H1 (cell line): ENCODE measurements around the gene ANO9. TPM values are rescaled to one million over a fixed set of nuclear protein-coding genes. Genes with fewer than 3 reads are reported as not detected.

Experiments
- CTCF ChIA-PET: fragments of 300-600 bp; sonication (Branson Sonifier 250); formaldehyde crosslinking; loops from one replicate; lab custom pipeline; 2021; ENCODE audit not compliant: partially characterized antibody; lab: Charles Lee
- POLR2A ChIA-PET: fragments of 300-600 bp; sonication (Branson Sonifier 250); formaldehyde crosslinking; loops from one replicate; lab custom pipeline; 2021; ENCODE audit warnings: inconsistent platforms; ENCODE audit not compliant: partially characterized antibody; lab: Charles Lee
- DNase-seq, 2 experiments: peaks; one replicate each; pipeline versions ENCODE4 v3.0.0 to v3.0.0-alpha.2; 2010 to 2022; ENCODE audit warnings: low spot score in 2 of 2, low read depth in 1 of 2, mixed read lengths in 1 of 2
- FAIRE-seq: peaks from 2 replicates; lab custom pipeline; 2011; peaks lifted over from hg19 to GRCh38; lab: Jason Lieb, UNC
- H2AFZ ChIP-seq: 2 replicates; pipeline ENCODE4 v1.8.1; 2012; ENCODE audit warnings: low read length, inconsistent platforms
- H2AK5ac ChIP-seq: 2 replicates; pipeline ENCODE4 v1.6.1; 2013; ENCODE audit warnings: low read depth, low read length
- H2BK120ac ChIP-seq: replicated peaks from 2 replicates; pipeline ENCODE3; 2013; ENCODE audit warnings: low read depth, low read length, inconsistent platforms
- H2BK12ac ChIP-seq: 2 replicates; pipeline ENCODE4 v1.6.1; 2013; ENCODE audit warnings: low read depth, low read length
- H2BK15ac ChIP-seq: 2 replicates; pipeline ENCODE4 v1.6.1; 2013; ENCODE audit warnings: low read length
- H2BK20ac ChIP-seq: 2 replicates; pipeline ENCODE4 v1.6.1; 2013; ENCODE audit warnings: low read length
- H2BK5ac ChIP-seq: 2 replicates; pipeline ENCODE4 v1.6.1; 2013; ENCODE audit warnings: low read depth, low read length
- H3K14ac ChIP-seq: 2 replicates; pipeline ENCODE4 v1.6.1; 2013; ENCODE audit warnings: inconsistent platforms; ENCODE audit not compliant: insufficient read length
- H3K18ac ChIP-seq: 2 replicates; pipeline ENCODE4 v1.6.1; 2013; ENCODE audit warnings: low read length; ENCODE audit errors: extremely low read depth
- H3K23ac ChIP-seq: 2 replicates; pipeline ENCODE4 v1.6.1; 2013; ENCODE audit warnings: inconsistent platforms; ENCODE audit not compliant: insufficient read length
- H3K23me2 ChIP-seq: 2 replicates; pipeline ENCODE4 v1.6.1; 2013; ENCODE audit warnings: low read depth, low read length
- H3K27ac ChIP-seq: 2 replicates; pipeline ENCODE4 v1.6.1; 2011; ENCODE audit warnings: low read depth, low read length, inconsistent platforms
- H3K27me3 ChIP-seq, 4 experiments: replicated peaks in 1 of 4; 1 replicate in 1 of 4; 2 replicates in 3 of 4; pipeline versions ENCODE4 v1.6.1 to v1.8.1; 2011 to 2013; ENCODE audit warnings: low read length in 3 of 4, mild to moderate bottlenecking in 3 of 4, inconsistent platforms in 2 of 4, mixed read lengths in 2 of 4, moderate library complexity in 1 of 4; ENCODE audit not compliant: control insufficient read depth in 3 of 4, insufficient read depth in 3 of 4; ENCODE audit errors: extremely low read depth in 1 of 4
- H3K36me3 ChIP-seq, 4 experiments: 2 replicates each; pipeline versions ENCODE4 v1.6.1 to v1.8.1; 2011 to 2013; ENCODE audit warnings: mild to moderate bottlenecking in 4 of 4, low read length in 3 of 4, moderate library complexity in 2 of 4, control low read depth in 1 of 4, inconsistent platforms in 1 of 4; ENCODE audit not compliant: insufficient read depth in 4 of 4, control insufficient read depth in 2 of 4
- H3K4ac ChIP-seq: replicated peaks from 2 replicates; pipeline ENCODE3; 2013; ENCODE audit warnings: low read length, low read depth, mixed read lengths, inconsistent platforms; ENCODE audit not compliant: insufficient read length
- H3K4me1 ChIP-seq, 4 experiments: replicated peaks in 1 of 4; 1 replicate in 1 of 4; 2 replicates in 3 of 4; pipeline versions ENCODE4 v1.6.1 to v1.8.1; 2011 to 2013; ENCODE audit warnings: low read length in 3 of 4, inconsistent platforms in 2 of 4, mixed read lengths in 1 of 4; ENCODE audit not compliant: insufficient read depth in 4 of 4, control insufficient read depth in 3 of 4
- H3K4me2 ChIP-seq, 2 experiments: 2 replicates each; pipeline versions ENCODE4 v1.6.1 to v1.8.1; 2011 to 2013; ENCODE audit warnings: low read depth in 2 of 2, low read length in 2 of 2, control low read depth in 1 of 2, inconsistent platforms in 1 of 2, mild to moderate bottlenecking in 1 of 2; ENCODE audit not compliant: insufficient read depth in 1 of 2
- H3K4me3 ChIP-seq, 4 experiments: fragments of 200-600, 300-600 bp in 1 of 4; sonication (generic), shearing (Covaris generic), sonication (Bioruptor Twin) in 1 of 4; 2 replicates each; pipeline versions ENCODE4 v1.5.1 to v1.8.1; 2011 to 2016; ENCODE audit warnings: low read length in 4 of 4, low read depth in 3 of 4, control low read depth in 2 of 4, inconsistent platforms in 2 of 4, mild to moderate bottlenecking in 2 of 4, mixed read lengths in 1 of 4, moderate library complexity in 1 of 4; ENCODE audit not compliant: insufficient read depth in 2 of 4; ENCODE audit errors: extremely low read depth in 1 of 4
- H3K56ac ChIP-seq: replicated peaks from 2 replicates; pipeline ENCODE3; 2013; ENCODE audit warnings: low read depth, mild to moderate bottlenecking, mixed read lengths, low read length, inconsistent platforms; ENCODE audit not compliant: insufficient read length
- H3K79me1 ChIP-seq: 2 replicates; pipeline ENCODE4 v1.6.1; 2013; ENCODE audit warnings: low read depth, low read length, control low read depth
- H3K79me2 ChIP-seq, 2 experiments: 2 replicates each; pipeline versions ENCODE4 v1.6.1 to v1.8.1; 2012 to 2013; ENCODE audit warnings: low read length in 2 of 2, mild to moderate bottlenecking in 2 of 2, inconsistent platforms in 1 of 2; ENCODE audit not compliant: insufficient read depth in 2 of 2, control insufficient read depth in 1 of 2
- H3K9ac ChIP-seq, 4 experiments: replicated peaks in 1 of 4; 1 replicate in 1 of 4; 2 replicates in 3 of 4; pipeline versions ENCODE4 v1.6.1 to v1.8.1; 2011 to 2013; ENCODE audit warnings: low read depth in 3 of 4, low read length in 3 of 4, control low read depth in 2 of 4, mild to moderate bottlenecking in 2 of 4, moderate library complexity in 2 of 4, inconsistent platforms in 1 of 4; ENCODE audit errors: extremely low read depth in 1 of 4
- H3K9me3 ChIP-seq, 2 experiments: 2 replicates each; pipeline versions ENCODE4 v1.6.1 to v1.8.1; 2012 to 2013; ENCODE audit warnings: mild to moderate bottlenecking in 2 of 2, moderate library complexity in 2 of 2, control low read depth in 1 of 2, inconsistent platforms in 1 of 2, low read depth in 1 of 2, low read length in 1 of 2, mixed read lengths in 1 of 2; ENCODE audit not compliant: insufficient read depth in 2 of 2
- H4K20me1 ChIP-seq, 2 experiments: replicated peaks in 1 of 2; 2 replicates each; pipeline versions ENCODE3 to v1.8.1; 2011 to 2013; ENCODE audit warnings: inconsistent platforms in 2 of 2, low read length in 2 of 2, mild to moderate bottlenecking in 1 of 2; ENCODE audit not compliant: insufficient read depth in 2 of 2, control insufficient read depth in 1 of 2
- H4K5ac ChIP-seq: 2 replicates; pipeline ENCODE4 v1.6.1; 2013; ENCODE audit warnings: low read length, low read depth, mixed read lengths, inconsistent platforms; ENCODE audit not compliant: insufficient read length
- H4K8ac ChIP-seq: 2 replicates; pipeline ENCODE4 v1.8.0; 2013; ENCODE audit warnings: mild to moderate bottlenecking, moderate library complexity, low read length, inconsistent platforms; ENCODE audit not compliant: insufficient read depth; ENCODE audit errors: extremely low read depth
- H4K91ac ChIP-seq: replicated peaks from 2 replicates; pipeline ENCODE3; 2013; ENCODE audit warnings: low read length, mixed read lengths, inconsistent platforms; ENCODE audit not compliant: insufficient read length
- CBX5 ChIP-seq: fragments of 300-800, 300-1000 bp; sonication (generic); IDR thresholded peaks from 2 replicates; pipeline ENCODE4 v1.7.1; 2016; ENCODE audit warnings: antibody characterized with exemption, low read length, low read depth
- CBX8 ChIP-seq: fragments of 300-800, 300-1000 bp; sonication (generic); IDR thresholded peaks from 2 replicates; pipeline ENCODE4 v1.7.1; 2016; ENCODE audit warnings: low read depth, low read length, borderline replicate concordance
- CREB1 ChIP-seq: IDR thresholded peaks from 2 replicates; pipeline ENCODE4 v1.6.1; 2012; ENCODE audit warnings: inconsistent platforms
- EGR1 ChIP-seq: IDR thresholded peaks from 2 replicates; pipeline ENCODE4 v1.6.1; 2011; ENCODE audit warnings: low read depth, low read length, borderline replicate concordance
- GTF2F1 ChIP-seq: IDR thresholded peaks from 2 replicates; pipeline ENCODE4 v1.6.1; 2012; ENCODE audit warnings: low read depth, low read length, improper control_type of control experiment, borderline replicate concordance
- HDAC6 ChIP-seq: IDR thresholded peaks from one replicate; pipeline ENCODE4 v1.7.1; 2012; ENCODE audit warnings: low read depth, mild to moderate bottlenecking, inconsistent platforms, low read length, moderate library complexity
- JUN ChIP-seq: IDR thresholded peaks from 2 replicates; pipeline ENCODE4 v1.6.1; 2011; ENCODE audit warnings: low read depth, mild to moderate bottlenecking, improper control_type of control experiment, low read length
- JUND ChIP-seq: IDR thresholded peaks from 2 replicates; pipeline ENCODE4 v1.6.1; 2011; ENCODE audit warnings: mild to moderate bottlenecking, improper control_type of control experiment, low read length
- MAFK ChIP-seq: IDR thresholded peaks from 2 replicates; pipeline ENCODE4 v1.6.1; 2012; ENCODE audit warnings: low read depth, mild to moderate bottlenecking, improper control_type of control experiment, low read length
- SAP30 ChIP-seq: fragments of 300-600 bp; sonication (generic); IDR thresholded peaks from 2 replicates; pipeline ENCODE4 v1.7.1; 2012; ENCODE audit warnings: low read length, moderate library complexity, mild to moderate bottlenecking, inconsistent platforms; ENCODE audit not compliant: insufficient read depth, insufficient replicate concordance
- USF2 ChIP-seq: IDR thresholded peaks from 2 replicates; pipeline ENCODE4 v1.6.1; 2011; ENCODE audit warnings: low read length, improper control_type of control experiment
- WGBS, 2 experiments: shearing (Covaris generic) in 1 of 2; methylation state at CpG; one replicate each; pipeline versions ENCODE4 v1.1.6 to v1.1.7; 2013 to 2015; ENCODE audit warnings: low lambda C conversion rate in 2 of 2, mixed read lengths in 2 of 2, inconsistent platforms in 1 of 2, low coverage in 1 of 2, missing lambda C conversion rate in 1 of 2; ENCODE audit not compliant: insufficient replicate concordance in 2 of 2, insufficient coverage in 1 of 2, insufficient read length in 1 of 2; ENCODE audit errors: extremely low coverage in 1 of 2, missing lambda C conversion rate in 1 of 2; 5-methylcytosine and 5-hydroxymethylcytosine counted together
- polyA plus RNA-seq, 7 experiments: library from polyadenylated mRNA; depleted of rRNA in 3 of 7; stranded (reverse) in 5 of 7; unstranded in 2 of 7; fragments of >200 nt in 5 of 7; fragments of 200-250 nt in 2 of 7; gene quantifications; 1 replicate in 5 of 7; 2 replicates in 1 of 7; 4 replicates in 1 of 7; pipeline versions ENCODE4 v1.2.1 to v1.2.3, GENCODE V29; 2011 to 2013; ENCODE audit warnings: missing spikeins in 2 of 7, mixed read lengths in 2 of 7
- total RNA-seq: library from RNA; stranded (reverse); fragmentation: NEBNext Ultra II Directional; extraction: Animal tissue kit (Norgen Biotek cat#: 25700); gene quantifications from 2 replicates; pipeline ENCODE4 v1.2.1, GENCODE V29; 2021

Gene ANO9
- total and polyA plus RNA-seq, 2 of the 8 experiments (the other 6 are each of a cell fraction or from before 2014, with no cell fraction given) = 20.0 to 20.7 TPM

DNA sequence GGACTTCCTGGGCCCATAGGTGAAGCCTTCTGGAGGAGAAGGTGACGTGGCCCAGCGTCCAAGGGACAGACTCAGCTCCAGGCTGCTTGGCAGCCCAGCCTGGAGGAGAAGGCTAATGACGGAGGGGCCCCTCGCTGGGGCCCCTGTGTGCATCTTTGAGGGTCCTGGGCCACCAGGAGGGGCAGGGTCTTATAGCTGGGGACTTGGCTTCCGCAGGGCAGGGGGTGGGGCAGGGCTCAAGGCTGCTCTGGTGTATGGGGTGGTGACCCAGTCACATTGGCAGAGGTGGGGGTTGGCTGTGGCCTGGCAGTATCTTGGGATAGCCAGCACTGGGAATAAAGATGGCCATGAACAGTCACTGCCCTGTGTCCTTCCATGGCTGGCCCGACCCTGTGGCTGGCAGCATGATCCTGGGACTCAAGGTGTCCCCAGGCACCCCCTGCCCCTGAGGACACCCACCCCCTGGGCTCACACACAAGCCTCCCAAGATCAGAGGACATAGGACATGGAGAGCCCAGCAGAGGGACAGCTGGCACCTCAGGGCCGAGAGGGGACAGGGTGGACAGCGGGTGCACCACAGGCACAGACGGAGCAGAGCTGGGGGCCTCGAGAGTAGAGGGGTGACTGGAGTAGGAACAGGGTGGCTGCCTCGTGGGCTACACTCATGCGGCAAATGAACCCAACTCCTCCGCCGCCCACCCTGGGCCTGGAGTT lies 37.1 kb downstream of the ANO9 start:
- ChIA-PET CTCF (interaction anchor here (0.6 to 1.9 kb wide), 9 partner anchors 8 to 154 kb away, joined by 3 to 11 read pairs (median 4); partner anchors contain the start of genes PTDSS2 and SIGIRR), POLR2A (interaction anchor here (0.9 to 5.9 kb wide), 13 partner anchors 8 to 101 kb away, joined by 3 to 41 read pairs (median 4); partner anchors contain the start of genes B4GALNT4, PKP3 and SIGIRR)
- no peak for FAIRE-seq
- no peak overlapping the region for H2BK20ac ChIP-seq
- no peak overlapping the region for H2AFZ ChIP-seq
- H3K23me2 ChIP-seq = peaks cover 3% of the 10 kb centered on the region; the same call in 1 of the 2 replicates
- no peak overlapping the region for H3K27ac ChIP-seq
- H3K14ac ChIP-seq = no peak overlapping the region
- H2AK5ac ChIP-seq = no peak overlapping the region
- no peak overlapping the region for H2BK5ac ChIP-seq
- no peak overlapping the region for H2BK120ac ChIP-seq
- H3K4me3 ChIP-seq = no peak overlapping the region
- no peak overlapping the region for H3K4ac ChIP-seq
- no peak overlapping the region for H3K4me2 ChIP-seq
- no peak overlapping the region for H3K56ac ChIP-seq
- peak in 1 of 2 experiments; percentile 41 for DNase-seq
- no peak overlapping the region for H3K23ac ChIP-seq
- no peaks in the 10 kb centered on the region for H3K79me2 ChIP-seq
- H4K91ac ChIP-seq = no peak overlapping the region
- H3K18ac ChIP-seq = no peak overlapping the region
- H2BK12ac ChIP-seq = no peak overlapping the region
- no peak overlapping the region for H3K9ac ChIP-seq
- peaks cover 0 to 11% (median 6%) of the 10 kb centered on the region in 4 experiments; a peak in 4 of 7 replicates for H3K4me1 ChIP-seq
- WGBS, 2 experiments = 92% methylated on average over 13 of the region's 14 CpGs; no CpG with 5 or more reads in 1 of the 2 experiments
- H3K36me3 ChIP-seq = peaks cover 0 to 8% (median 0%) of the 10 kb centered on the region in 4 experiments; a peak in 2 of 8 replicates
- no peak overlapping the region for H4K5ac ChIP-seq
- H3K27me3 ChIP-seq = peaks cover 0 to 5% (median 0%) of the 10 kb centered on the region in 4 experiments; a peak in 2 of 7 replicates
- peaks cover 2% of the 10 kb centered on the region; the same call in 1 of the 2 replicates for H3K79me1 ChIP-seq
- peaks cover 0 to 5% of the 10 kb centered on the region in 2 experiments; a peak in 1 of 4 replicates for H3K9me3 ChIP-seq
- H2BK15ac ChIP-seq = no peak overlapping the region
- H4K20me1 ChIP-seq = peaks cover 5 to 13% of the 10 kb centered on the region in 2 experiments
- peak overlapping the region; percentile 2; the same call in 1 of the 2 replicates for H4K8ac ChIP-seq
- TF ChIP-seq CREB1 (no peak), JUND (no peak), EGR1 (no peak), HDAC6 (no peak), SAP30 (no peak), CBX5 (no peak), USF2 (no peak), JUN (no peak), GTF2F1 (no peak), CBX8 (no peak), MAFK (no peak)
